DND-41 (cell line): ENCODE results near the gene ZMYND15.

Experiments
- ATAC-seq: fragments of 200-7000 bp; cut with Tn5 transposase; 3 replicates; pipeline ENCODE4 v1.9.1; 2021; ENCODE audit warnings: low read depth; ENCODE audit not compliant: insufficient read depth
- DNase-seq: peaks from one replicate; pipeline ENCODE4 v3.0.0-alpha.2; 2020
- H2AFZ ChIP-seq: 2 replicates; pipeline ENCODE4 v1.6.0; 2012; ENCODE audit warnings: low read depth, low read length
- H3K27ac ChIP-seq: 2 replicates; pipeline ENCODE4 v1.5.1; 2012; ENCODE audit warnings: low read length, inconsistent platforms
- H3K27me3 ChIP-seq: fragments of 200-600 bp; sonication (generic); 2 replicates; pipeline ENCODE4 v1.6.0; 2012; ENCODE audit warnings: low read length, mild to moderate bottlenecking, inconsistent platforms; ENCODE audit not compliant: insufficient read depth, poor library complexity
- H3K36me3 ChIP-seq: 2 replicates; pipeline ENCODE4 v1.5.1; 2012; ENCODE audit warnings: low read length, inconsistent platforms; ENCODE audit not compliant: insufficient read depth
- H3K4me1 ChIP-seq: 2 replicates; pipeline ENCODE4 v1.5.1; 2012; ENCODE audit warnings: mild to moderate bottlenecking, low read length; ENCODE audit not compliant: insufficient read depth
- H3K4me2 ChIP-seq: 2 replicates; pipeline ENCODE4 v1.6.0; 2012; ENCODE audit warnings: mild to moderate bottlenecking, moderate library complexity, low read length, inconsistent platforms; ENCODE audit not compliant: insufficient read depth
- H3K4me3 ChIP-seq, 2 experiments: fragments of 200-600 bp in 1 of 2; shearing (Covaris generic) in 1 of 2; 2 replicates each; pipeline ENCODE4 v1.5.1; 2012 to 2016; ENCODE audit warnings: inconsistent platforms in 2 of 2, low read length in 2 of 2, mild to moderate bottlenecking in 2 of 2, low read depth in 1 of 2, moderate library complexity in 1 of 2
- H3K79me2 ChIP-seq: 2 replicates; pipeline ENCODE4 v1.6.0; 2012; ENCODE audit warnings: low read length, inconsistent platforms; ENCODE audit not compliant: insufficient read depth
- H3K9ac ChIP-seq: 2 replicates; pipeline ENCODE4 v1.6.0; 2012; ENCODE audit warnings: low read depth, mild to moderate bottlenecking, inconsistent platforms, low read length, moderate library complexity
- H3K9me3 ChIP-seq: 2 replicates; pipeline ENCODE4 v1.5.1; 2012; ENCODE audit warnings: low read length, moderate library complexity, mild to moderate bottlenecking, inconsistent platforms; ENCODE audit not compliant: insufficient read depth, severe bottlenecking
- H4K20me1 ChIP-seq: 2 replicates; pipeline ENCODE4 v1.6.0; 2012; ENCODE audit warnings: low read length; ENCODE audit not compliant: insufficient read depth
- CTCF ChIP-seq: IDR thresholded peaks from 2 replicates; pipeline ENCODE4 v1.5.1; 2012; ENCODE audit warnings: borderline replicate concordance, low read length, moderate library complexity, mild to moderate bottlenecking; ENCODE audit not compliant: poor library complexity, severe bottlenecking; ENCODE audit errors: extremely low read depth
- EZH2 ChIP-seq: IDR thresholded peaks from 3 replicates; pipeline ENCODE4 v1.6.1; 2012; ENCODE audit warnings: borderline replicate concordance, low read depth, mild to moderate bottlenecking, moderate library complexity, low read length, inconsistent platforms; ENCODE audit not compliant: severe bottlenecking

Gene ZMYND15

GRCh38 chr17:4734857-4735475 lies 4.7 kb upstream of the ZMYND15 start:
- no peak overlapping the region for H3K9ac ChIP-seq
- H2AFZ ChIP-seq = no peak overlapping the region
- no peaks in the 10 kb centered on the region for H3K9me3 ChIP-seq
- peaks cover 9% of the 10 kb centered on the region; the same call in 1 of the 2 replicates for H3K36me3 ChIP-seq
- DNase-seq = no peak
- H4K20me1 ChIP-seq = peaks cover 4% of the 10 kb centered on the region; the same call in 1 of the 2 replicates
- H3K4me2 ChIP-seq = no peak overlapping the region
- no peak overlapping the region for H3K27ac ChIP-seq
- ATAC-seq = no peak
- no peak for TF ChIP-seq CTCF
- TF ChIP-seq EZH2 = no peak
- peaks cover 8% of the 10 kb centered on the region for H3K79me2 ChIP-seq
- peaks cover 20% of the 10 kb centered on the region for H3K27me3 ChIP-seq
- no peak overlapping the region for H3K4me3 ChIP-seq
- peaks cover 27% of the 10 kb centered on the region for H3K4me1 ChIP-seq

GRCh38 chr17:4735876-4736651 lies 3.6 kb upstream of the ZMYND15 start:
- no peaks in the 10 kb centered on the region for H3K9me3 ChIP-seq
- H3K79me2 ChIP-seq = peaks cover 8% of the 10 kb centered on the region
- no peak overlapping the region for H2AFZ ChIP-seq
- peaks cover 19% of the 10 kb centered on the region for H3K4me1 ChIP-seq
- peaks cover 31% of the 10 kb centered on the region for H3K27me3 ChIP-seq
- H3K36me3 ChIP-seq = peaks cover 9% of the 10 kb centered on the region; the same call in 1 of the 2 replicates
- no peak overlapping the region for H3K27ac ChIP-seq
- H4K20me1 ChIP-seq = peaks cover 4% of the 10 kb centered on the region; the same call in 1 of the 2 replicates
- H3K4me3 ChIP-seq = no peak overlapping the region
- TF ChIP-seq CTCF (no peak), EZH2 (no peak)
- H3K4me2 ChIP-seq = no peak overlapping the region
- DNase-seq = no peak
- no peak for ATAC-seq
- no peak overlapping the region for H3K9ac ChIP-seq

- Histone ChIP-seq H3K9ac (no peak overlapping the region), H3K27ac (no peak overlapping the region), H4K20me1 (peaks cover 4% of the 10 kb centered on the region; the same call in 1 of the 2 replicates), H3K4me1 (peaks cover 7% of the 10 kb centered on the region), H2AFZ (no peak overlapping the region), H3K9me3 (no peaks in the 10 kb centered on the region), H3K36me3 (no peaks in the 10 kb centered on the region), H3K27me3 (peaks cover 43% of the 10 kb centered on the region), H3K4me3 (no peak overlapping the region; a peak in 1 of 4 replicates), H3K4me2 (peak overlapping the region; percentile 71), H3K79me2 (no peaks in the 10 kb centered on the region)
- DNase-seq (no peak), ATAC-seq (no peak)
- TF ChIP-seq EZH2 = no peak
- TF ChIP-seq CTCF = no peak
Measured at GRCh38 chr17:4738136-4739121, 1.2 kb upstream of the ZMYND15 start.
